ENCODE results near the gene EIF2B4. TPM values are rescaled to one million over a fixed set of nuclear protein-coding genes. Genes with fewer than 3 reads are reported as not detected.

The EIF2B4 gene
- total RNA-seq, 2 donors from 2014 or later: 24.9 to 39.2 TPM

DNA sequence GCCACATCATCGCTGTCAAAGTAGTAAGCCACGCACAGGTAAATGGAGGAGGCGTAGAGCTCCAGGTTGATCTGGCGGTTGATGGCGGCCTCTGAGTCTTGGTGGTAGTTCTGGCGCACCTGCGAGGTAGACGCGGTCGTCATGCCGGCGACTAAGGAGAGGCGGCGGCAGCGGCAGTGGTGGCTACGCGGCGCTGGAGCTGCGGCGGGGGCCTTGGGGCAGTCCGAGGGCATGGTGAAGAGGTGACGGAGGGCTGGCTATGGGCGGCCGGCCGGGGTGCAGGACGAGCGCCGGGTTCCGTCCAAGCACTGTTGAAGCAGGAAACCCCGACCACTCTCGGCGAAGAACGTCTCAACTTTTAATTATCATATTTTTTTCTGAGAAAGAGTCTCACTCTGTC is 23.1 kb upstream of the EIF2B4 start:
- Histone ChIP-seq H3K4me3 (no peak overlapping the region), H3K9me3 (no peaks in the 10 kb centered on the region), H3K27ac (no peak overlapping the region), H3K36me3 (replicated peaks in 1 of 2; ENCODE audit: insufficient read depth in 1 of 2, low read depth in 2 of 2) (peaks cover 0 to 2% of the 10 kb centered on the region in 2 donors), H3K4me1 (no peaks in the 10 kb centered on the region), H3K27me3 (no peaks in the 10 kb centered on the region)
- no peak for ATAC-seq
- intact Hi-C loops (cut with DNase I): no loop called here
- no peak for TF ChIP-seq POLR2A (IDR thresholded peaks at IDR 0.05)
- TF ChIP-seq, protein P1, sequence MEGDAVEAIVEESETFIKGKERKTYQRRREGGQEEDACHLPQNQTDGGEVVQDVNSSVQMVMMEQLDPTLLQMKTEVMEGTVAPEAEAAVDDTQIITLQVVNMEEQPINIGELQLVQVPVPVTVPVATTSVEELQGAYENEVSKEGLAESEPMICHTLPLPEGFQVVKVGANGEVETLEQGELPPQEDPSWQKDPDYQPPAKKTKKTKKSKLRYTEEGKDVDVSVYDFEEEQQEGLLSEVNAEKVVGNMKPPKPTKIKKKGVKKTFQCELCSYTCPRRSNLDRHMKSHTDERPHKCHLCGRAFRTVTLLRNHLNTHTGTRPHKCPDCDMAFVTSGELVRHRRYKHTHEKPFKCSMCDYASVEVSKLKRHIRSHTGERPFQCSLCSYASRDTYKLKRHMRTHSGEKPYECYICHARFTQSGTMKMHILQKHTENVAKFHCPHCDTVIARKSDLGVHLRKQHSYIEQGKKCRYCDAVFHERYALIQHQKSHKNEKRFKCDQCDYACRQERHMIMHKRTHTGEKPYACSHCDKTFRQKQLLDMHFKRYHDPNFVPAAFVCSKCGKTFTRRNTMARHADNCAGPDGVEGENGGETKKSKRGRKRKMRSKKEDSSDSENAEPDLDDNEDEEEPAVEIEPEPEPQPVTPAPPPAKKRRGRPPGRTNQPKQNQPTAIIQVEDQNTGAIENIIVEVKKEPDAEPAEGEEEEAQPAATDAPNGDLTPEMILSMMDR (IDR thresholded peaks at IDR 0.05): no peak
- DNase-seq: no peak
- 94 to 97% methylated on average over 33 of the region's 33 CpGs for WGBS, 2 donors

DNA sequence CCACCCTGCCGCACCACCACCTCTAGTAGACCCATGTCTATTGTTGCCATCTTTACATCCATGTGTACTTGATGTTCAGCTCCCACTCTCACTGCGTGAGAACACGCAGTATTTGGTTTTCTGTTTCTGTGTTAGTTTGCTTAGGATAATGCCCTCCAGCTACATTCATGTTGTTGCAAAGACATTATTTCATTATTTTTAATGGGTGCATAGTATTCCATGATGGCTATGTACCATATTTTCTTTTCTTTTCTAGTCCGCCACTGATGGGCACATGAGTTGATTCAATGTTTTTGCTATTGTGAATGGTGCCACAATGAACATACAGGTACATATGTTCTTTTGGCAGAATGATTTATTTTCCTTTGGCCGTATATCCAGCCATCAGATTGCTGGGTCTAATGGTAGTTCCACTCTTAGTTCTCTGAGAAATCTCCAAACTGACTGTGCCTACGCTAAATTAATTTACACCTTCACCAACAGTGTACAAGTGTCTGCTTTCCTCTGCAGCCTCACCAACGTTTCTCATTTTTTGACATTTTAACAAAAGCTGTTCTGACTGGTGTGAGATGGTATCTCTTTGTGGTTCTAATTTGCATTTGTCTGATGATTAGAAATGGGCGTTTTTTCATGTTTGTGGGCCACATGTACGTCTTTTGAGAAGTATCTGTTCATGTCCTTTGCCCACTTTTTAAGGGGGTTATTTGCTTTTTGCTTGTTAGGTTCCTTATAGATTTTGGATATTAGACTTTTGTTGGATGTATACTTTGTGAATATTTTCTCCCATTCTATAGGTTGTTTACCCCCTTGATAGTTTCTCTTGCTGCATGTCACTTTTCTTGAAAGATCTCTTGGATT is 20.9 kb upstream of the EIF2B4 start:
- intact Hi-C loops (cut with DNase I): no loop called here
- Histone ChIP-seq H3K4me1 (no peaks in the 10 kb centered on the region), H3K9me3 (no peaks in the 10 kb centered on the region), H3K27ac (no peak overlapping the region), H3K27me3 (no peaks in the 10 kb centered on the region), H3K4me3 (no peak overlapping the region), H3K36me3 (replicated peaks in 1 of 2; ENCODE audit: insufficient read depth in 1 of 2, low read depth in 2 of 2) (peaks cover 0 to 2% of the 10 kb centered on the region in 2 donors)
- ATAC-seq (no peak), DNase-seq (no peak)
- WGBS, 2 donors: 91 to 92% methylated on average over 9 of the region's 9 CpGs
- TF ChIP-seq, protein P1 (IDR thresholded peaks at IDR 0.05): no peak
- no peak for TF ChIP-seq POLR2A (IDR thresholded peaks at IDR 0.05)

DNA sequence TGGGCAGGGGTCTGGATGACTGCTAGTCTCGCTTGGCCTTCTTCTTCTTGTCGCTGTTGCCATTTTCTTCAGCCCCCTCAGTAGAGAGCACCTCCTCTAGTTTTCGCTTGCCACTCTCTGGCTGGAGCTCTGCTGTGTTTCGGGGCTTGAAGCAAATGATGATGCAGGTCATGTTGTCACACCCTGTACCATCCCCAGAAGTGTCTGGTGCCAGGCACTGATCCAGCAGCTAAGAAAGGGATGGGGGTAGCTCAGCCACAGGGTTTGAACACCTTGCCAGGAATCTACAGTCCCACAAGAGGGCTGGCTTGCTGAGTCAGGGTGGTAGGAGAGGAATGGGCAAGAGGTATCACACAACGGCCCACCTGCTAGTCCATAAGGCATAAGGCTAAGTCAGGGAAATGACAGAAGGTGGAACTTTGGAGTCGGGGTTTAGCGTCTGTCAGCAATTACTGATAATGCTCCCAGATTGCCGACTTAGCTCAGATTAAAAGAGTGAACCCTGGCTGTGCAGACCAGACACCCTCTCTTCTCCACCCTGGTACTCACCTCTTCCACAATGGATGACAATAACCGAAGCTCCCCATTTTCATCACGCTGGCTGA is 11.5 kb upstream of the EIF2B4 start:
- H3K27ac ChIP-seq: peak overlapping the region; percentile 73 to 93 (median 90)
- intact Hi-C loops (cut with DNase I): no loop called here
- no peak for ATAC-seq

DNA sequence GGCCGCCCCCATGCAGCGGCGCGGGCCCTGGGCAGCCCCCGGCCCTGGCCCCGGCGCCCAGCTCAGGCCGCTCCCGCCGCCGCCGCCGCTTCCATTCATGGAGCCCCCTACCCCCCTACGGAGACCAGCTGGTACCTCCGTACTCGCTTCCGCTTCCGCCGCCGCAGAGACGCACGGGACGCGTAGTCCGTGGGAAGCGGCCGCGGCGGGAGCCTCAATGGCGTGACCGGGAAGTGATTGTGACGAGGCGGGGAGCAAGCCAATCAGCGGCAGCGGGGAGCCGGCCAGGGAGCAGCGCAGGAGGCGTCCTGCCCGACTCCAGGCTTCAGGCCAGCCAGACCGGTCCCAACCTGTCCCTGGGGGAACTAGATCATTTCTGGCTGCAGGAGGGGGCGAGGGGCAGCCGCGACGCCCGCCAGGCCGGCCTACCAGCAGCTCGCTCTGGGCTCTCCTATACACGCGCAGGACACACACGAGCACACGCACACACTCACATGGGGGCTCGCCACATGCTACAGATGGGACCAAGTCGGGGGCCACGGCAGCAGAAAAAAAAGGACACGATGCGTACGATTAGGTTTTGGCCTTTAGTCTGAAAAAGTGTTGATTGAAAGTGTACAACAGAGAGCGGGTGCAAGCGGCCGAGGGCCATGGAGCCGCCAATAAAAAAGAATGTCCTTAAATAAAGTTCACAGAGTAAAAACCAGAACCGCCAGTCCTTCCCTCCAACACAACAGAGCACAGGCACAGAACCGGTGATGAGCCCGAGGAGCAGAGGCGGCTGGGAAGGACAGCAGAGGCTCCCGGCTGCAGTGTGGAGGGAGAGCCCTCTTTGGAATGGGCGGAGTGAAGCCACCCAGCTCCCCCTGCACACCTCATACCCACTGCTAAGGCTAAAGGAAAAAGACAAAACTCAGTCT is 10.7 kb upstream of the EIF2B4 start, which contains the start of gene ZNF513:
TSS of gene ZNF513 (minus strand) at position 109 of the 920 bp plus-strand sequence. CDS start 208 bp downstream, outside the sequence.
- DNase-seq: peak; percentile 97
- ATAC-seq: peak; percentile 97
- H3K9me3 ChIP-seq: no peaks in the 10 kb centered on the region
- intact Hi-C loops (cut with DNase I): no loop called here
- WGBS, 2 donors: 13 to 26% methylated on average over 27 to 65 of the region's 67 CpGs
- H3K36me3 ChIP-seq (replicated peaks in 1 of 2; ENCODE audit: insufficient read depth in 1 of 2, low read depth in 2 of 2): peaks cover 4 to 26% of the 10 kb centered on the region in 2 donors
- H3K27ac ChIP-seq: peak within 1 kb of the TSS; percentile 73 to 93 (median 90)
- peaks cover 29% of the 10 kb centered on the region for H3K4me1 ChIP-seq
- TF ChIP-seq, protein P1 (IDR thresholded peaks at IDR 0.05): peak in 1 of 7 experiments; percentile 5
- peak; percentile 51 to 88 (median 83) for TF ChIP-seq POLR2A (IDR thresholded peaks at IDR 0.05)
- H3K27me3 ChIP-seq: no peaks in the 10 kb centered on the region
- H3K4me3 ChIP-seq: peak within 1 kb of the TSS; percentile 16 to 66

More for the DNA sequence above, 11.5 kb upstream of the EIF2B4 start:
- peaks cover 0 to 18% of the 10 kb centered on the region in 2 donors for H3K36me3 ChIP-seq (replicated peaks in 1 of 2; ENCODE audit: insufficient read depth in 1 of 2, low read depth in 2 of 2)
- WGBS, 2 donors: 83 to 88% methylated on average over 8 to 10 of the region's 10 CpGs
- no peak for DNase-seq
- H3K9me3 ChIP-seq: no peaks in the 10 kb centered on the region
- peaks cover 29% of the 10 kb centered on the region for H3K4me1 ChIP-seq
- TF ChIP-seq, protein P1 (IDR thresholded peaks at IDR 0.05): no peak
- no peak for TF ChIP-seq POLR2A (IDR thresholded peaks at IDR 0.05)
- H3K27me3 ChIP-seq: no peaks in the 10 kb centered on the region
- no peak overlapping the region for H3K4me3 ChIP-seq

All from body of pancreas (tissue), 4 donors.